HG03039 (cell line): ENCODE measurements around the gene EHD3.

ENCODE experiments used
- ATAC-seq: cut with Tn5 transposase; IDR thresholded peaks from one replicate; pipeline ENCODE4 v1.9.1; 2021; ENCODE audit warnings: mild to moderate bottlenecking, moderate library complexity; ENCODE audit not compliant: unreplicated experiment

Gene EHD3

DNA sequence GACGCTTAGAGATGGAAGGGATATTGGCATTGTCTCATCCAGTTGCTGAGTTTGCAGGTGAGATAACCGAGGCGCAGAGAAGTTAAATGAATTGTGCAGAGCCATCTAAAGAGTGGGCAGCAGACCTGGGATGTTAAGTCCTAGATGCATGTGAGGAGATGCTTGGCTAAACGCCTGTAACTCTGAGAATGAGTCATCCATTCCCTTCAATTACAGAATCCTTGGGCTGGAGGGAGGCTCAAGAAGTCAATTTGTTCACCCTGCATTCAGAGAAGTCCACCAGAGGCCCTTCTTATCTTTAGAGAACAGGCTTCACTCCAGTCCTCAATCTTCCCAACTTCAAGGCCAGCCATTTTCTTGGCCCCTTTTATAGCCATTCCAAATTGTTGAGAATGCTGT is 1.6 kb downstream of the EHD3 start:
- ATAC-seq: no peak

DNA sequence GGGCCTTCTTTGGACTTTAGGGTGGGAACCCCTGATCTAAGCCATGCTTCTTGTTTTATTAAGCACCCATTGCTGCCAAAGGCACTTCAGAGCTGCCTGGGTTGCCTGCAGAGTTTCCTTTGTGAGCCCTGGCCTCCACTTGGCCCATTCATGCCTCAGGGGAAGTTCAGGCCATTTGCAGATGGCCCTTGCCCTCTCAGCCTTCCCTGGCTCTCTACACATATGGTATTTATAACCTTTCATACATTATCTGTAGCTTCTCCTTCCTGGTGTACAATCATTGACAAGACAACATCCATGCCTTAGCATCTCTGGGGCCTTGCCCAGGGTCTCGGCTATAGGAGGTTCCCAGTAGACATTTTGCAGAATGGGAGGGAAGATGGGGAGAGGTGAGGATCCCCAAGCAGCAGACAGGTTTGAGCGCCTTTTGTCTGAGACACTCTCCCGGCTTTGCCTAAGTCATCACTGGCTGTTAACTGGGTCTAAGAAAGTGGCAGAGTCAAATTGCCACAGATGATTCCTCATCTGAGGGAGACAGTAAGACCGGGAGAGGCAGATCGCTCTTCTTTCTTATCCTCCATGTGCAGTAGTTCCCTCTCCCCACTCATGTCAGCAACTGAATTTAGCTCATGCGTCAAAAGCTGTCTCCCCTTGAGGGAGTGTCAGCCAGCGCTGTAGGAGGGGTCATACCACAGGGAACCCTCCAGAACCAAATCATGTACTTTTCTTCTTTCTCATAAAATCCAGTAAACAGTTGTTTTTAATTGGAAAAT is 2.7 kb downstream of the EHD3 start:
- ATAC-seq: no peak

DNA sequence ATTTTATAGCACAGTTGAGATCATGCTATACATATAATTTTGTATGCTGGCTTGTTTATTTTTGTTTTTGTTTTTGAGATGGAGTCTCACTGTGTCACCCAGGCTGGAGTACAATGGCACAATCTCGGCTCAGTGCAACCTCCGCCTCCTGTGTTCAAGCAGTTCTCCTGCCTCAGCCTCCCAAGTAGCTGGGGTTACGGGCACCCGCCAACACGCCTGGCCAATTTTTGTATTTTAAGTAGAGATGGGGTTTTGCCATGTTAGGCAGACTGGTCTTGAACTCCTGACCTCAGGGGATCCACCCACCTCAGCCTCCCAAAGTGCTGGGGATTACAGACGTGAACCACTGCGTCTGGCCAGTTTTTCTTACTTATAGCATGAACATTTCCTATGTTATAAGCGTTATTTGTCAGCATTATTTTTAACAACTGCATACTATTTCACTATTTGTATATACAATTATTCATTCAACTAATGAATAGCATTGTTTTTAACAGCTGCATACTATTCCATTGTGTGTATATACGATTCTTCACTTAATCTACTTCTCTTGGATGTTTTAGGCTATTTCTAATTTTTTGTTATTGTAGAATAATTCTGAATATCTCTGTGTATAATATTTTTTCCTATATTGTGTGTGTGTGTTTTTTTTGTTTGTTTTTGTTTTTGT is 3.5 kb downstream of the EHD3 start:
- ATAC-seq: no peak

DNA sequence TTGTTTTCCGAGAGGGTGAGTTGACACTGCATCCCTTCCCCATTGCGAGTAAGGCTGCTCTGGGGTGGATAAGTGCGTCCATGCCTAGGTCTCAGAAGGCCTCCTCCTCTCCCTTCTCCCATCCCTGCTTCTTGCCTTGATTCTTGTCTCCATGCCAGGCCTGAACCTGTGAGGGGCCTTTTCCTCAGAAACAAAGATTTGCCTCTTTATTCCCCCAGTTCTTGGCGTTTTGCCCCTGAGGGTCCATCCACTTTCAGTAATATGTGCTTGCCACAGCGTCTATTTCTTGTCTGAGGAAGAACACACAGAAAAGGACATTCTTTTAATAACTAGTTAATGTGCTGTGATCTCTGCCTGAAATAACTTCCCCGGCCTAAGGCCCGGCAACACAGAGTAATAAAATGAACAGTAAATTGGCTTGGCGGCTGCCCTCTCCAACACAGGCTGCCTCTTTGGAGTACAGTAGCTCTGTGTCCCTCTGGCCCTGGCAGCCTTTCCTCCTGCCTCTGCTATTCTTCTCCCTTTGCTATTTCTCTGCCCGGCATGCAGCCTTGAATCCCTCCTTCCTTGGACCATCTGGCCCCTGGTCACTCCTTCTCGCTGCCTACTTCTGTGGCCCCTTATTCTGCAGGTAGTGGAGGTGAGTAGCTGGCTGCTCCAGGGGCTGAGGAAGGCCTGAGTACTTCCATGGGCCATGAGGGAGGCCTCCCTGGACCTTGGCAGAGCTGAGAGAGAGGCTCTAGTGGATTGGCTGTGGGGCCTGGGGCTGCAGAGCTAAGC is 4.4 kb downstream of the EHD3 start:
- ATAC-seq: no peak

DNA sequence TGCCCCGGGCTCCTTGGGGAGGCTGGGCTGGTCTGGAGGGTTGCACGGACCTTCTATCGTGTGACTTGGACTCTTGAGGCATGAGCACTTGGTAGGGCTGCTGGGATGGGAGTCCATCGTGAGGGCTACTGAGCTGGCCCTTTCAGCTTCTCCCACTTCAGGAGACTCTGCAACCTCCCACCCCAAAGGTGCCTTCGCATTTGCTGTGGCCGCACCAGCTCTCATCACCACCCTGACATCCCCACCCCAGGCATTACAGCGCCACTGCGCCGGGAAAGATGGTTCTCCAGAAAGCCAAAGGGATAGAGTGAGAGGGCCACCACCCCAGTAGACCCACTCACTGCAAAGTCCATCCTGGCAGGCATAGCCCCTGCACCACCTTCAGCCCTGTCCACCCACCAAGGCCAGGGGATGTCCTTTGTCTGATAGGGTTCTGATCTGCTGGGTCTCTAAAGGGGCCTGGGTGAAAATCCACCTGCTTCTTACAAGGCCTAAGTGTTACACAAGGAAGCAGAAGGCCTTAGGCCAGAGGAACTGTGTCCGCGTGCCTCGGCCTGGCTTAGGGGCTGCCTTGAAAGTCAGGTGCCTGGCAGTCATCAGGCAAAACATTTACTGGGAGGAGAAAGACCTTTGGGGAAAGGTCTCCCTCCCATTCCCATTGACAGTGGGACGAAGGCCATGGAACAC is 5.1 kb downstream of the EHD3 start:
- no peak for ATAC-seq

DNA sequence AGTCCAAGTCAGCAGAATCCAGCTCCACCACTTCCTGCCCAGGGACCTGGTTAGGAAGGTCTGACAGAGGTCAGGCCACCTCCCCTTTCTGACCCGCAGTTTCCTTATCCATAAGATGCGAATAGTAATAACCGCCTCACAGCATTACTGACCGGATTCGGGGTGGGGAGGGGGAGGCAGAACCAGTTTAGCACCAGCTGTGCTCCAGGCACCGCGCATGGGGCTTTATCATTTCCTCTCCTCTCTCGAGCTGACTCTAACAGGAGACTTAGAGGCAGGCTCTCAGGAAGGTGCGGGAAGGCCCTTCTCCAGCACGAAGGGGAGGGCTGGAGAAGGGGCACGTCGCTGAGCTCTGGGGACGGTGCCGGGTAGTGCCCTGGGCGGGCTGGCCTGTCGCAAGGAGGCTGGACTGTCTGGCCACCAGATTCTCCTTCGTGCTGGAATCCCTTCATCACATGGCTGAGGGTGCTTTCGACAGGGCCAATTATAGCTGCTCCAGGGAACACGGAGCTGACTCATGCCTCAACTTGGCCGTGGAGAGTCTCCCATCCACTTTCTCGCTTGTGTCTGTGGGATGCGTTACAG is 5.7 kb downstream of the EHD3 start:
- ATAC-seq: no peak

DNA sequence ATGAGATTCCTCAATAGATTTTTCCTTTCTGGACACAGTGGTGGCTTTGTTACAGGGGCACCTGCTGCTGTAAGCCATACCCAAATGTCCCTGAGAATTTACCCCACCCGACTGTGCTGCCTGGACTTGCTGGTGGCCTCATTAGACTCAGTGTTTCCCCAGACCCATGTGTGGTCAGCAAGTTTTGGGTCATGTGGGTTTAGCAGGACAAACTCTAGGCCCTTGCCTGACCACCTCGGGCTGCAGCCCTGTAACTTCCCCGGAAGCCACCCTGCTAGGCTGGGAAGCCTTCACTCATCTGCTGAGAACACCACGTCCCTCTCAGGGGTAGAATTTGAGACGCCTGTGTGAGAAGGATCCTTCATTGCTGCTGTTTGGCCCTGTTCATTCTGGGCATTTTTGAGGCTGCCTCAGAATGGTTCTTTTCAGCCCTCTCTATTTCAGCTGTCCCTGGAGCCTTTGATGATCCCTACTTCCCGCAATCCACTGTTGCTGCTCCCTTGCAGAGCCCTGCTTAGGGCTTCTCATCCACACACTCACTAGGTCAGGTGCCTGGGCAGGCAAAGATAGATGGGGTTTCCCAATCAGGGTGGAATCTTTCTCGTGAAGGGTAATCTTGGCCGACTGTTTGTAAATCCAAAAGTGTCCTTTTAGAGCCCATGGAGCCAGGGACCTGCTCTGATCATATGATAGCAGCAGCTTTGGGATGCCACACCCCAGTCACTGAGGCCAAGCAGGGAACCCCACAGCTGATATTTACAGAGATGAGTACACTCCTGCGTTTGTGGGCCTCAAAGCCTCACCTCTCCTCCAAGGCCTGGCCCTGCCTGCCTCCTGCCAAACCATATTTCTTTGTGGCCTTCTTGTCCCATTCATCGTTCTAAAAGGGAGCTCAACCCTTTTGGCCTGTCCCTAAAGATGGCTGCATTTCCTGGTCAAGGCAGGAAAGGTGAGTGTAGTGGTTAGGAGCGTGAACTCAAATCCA is 6.7 kb downstream of the EHD3 start:
- ATAC-seq: no peak

DNA sequence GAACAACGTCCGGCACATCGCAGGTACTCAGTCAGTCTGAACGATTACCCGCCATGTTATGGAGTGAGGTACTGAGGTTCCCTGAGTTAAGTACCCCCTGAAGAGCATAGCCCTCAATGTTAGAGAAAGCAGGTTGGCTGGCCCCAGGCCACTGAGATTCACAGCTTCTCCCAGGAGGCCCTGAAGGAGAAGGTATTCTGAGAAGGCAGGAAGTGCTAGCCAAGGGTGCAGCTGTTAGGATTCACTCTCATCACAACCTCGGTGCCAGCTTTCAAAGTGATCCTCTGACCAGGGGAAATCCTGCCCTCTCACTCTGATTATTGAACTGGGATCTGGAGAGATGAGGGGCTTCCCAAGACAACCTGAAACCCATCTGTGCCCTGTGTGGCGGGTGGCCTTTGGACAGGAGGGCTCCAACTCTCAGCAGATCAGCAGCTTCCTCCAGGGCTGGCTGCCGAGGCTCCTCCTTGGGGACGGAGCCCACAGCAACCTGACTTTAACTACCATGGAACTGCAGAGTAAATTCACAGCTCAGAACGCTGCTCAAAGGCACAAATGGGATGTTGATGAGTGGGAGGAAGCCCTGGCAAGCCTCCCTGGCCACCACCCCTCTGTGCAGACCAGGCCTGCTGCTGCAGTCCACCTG is 7.8 kb downstream of the EHD3 start:
- no peak for ATAC-seq

DNA sequence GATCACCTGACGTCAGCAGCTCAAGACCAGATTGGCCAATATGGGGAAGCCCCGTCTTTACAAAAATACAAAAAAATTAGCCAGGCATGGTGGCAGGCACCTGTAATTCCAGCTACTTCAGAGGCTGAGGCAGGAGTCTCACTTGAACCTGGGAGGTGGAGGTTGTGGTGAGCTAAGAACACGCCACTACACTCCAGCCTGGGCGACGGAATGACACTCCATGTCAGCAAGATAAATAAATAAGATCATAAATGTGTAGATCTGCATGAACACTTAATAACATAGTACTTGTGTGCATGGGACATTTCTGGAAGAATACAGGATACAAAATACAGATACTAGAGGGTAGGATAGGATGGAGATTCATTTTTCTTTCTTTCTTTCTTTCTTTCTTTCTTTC is 9.1 kb downstream of the EHD3 start:
- no peak for ATAC-seq

DNA sequence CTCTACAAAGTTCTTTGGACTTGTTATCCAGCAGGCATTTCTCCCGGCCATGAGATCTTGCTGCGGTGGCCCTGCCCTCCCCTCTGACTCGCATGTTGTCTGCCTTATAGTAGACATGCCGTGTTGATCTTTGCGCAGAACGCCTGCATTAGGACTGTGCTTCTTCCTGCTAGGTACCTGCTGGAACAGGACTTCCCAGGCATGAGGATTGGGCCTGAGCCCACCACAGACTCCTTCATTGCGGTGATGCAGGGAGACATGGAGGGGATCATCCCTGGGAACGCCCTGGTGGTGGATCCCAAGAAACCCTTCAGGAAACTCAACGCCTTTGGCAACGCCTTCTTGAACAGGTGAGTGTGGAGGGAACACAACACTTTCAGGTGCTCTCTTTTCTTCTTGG is 10.1 kb downstream of the EHD3 start:
- ATAC-seq: no peak

DNA sequence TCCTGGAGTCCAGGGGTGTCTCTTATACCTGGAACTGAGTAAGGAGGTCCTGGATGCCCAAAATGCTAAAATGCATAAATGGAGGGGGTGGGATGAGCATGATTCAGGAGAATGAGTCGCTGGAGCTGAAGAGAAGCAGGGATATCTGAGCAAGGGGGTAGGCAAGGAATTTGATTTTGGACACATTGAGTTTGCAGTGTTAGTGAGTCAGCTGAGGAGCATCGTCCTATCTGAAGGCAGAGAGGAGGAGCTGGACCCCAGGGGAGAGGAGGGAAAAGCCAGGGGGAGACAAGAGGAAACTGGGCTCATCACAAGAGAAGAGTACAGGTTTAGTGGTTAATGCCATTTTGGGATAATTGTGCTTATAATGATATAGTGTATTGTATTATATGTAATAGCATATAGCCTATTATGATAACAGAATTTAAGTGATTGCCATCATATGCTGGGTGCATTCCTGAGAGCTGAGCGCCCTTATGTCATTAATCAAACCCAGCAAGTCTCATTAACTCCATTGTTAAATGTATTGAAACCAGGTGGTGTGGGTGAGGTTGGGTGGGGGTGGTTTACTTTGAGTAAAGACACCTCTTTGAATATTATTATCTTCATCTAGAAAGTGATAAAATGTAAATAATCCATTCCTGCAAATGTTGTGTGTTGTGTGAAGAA is 12.4 kb downstream of the EHD3 start:
- ATAC-seq: no peak

DNA sequence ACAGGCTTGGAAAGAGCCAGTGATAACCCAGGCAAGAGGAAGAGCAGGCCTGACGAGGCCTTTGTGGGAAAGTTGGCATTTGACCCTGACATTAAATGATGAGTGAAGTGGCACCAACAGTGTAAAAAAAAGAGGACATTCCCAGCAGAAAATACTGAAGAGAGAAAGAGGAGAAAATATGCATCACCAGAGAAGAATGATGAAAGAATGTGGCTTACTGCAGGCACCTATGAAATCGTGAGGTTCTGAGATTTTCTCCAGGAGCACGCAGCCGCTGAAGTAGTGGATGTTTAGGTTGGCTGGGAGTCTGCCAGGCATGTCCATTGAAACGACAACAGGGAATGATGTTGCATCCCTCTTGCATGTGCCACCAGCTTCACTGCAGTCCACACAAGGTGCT is 13.8 kb downstream of the EHD3 start:
- ATAC-seq: no peak

DNA sequence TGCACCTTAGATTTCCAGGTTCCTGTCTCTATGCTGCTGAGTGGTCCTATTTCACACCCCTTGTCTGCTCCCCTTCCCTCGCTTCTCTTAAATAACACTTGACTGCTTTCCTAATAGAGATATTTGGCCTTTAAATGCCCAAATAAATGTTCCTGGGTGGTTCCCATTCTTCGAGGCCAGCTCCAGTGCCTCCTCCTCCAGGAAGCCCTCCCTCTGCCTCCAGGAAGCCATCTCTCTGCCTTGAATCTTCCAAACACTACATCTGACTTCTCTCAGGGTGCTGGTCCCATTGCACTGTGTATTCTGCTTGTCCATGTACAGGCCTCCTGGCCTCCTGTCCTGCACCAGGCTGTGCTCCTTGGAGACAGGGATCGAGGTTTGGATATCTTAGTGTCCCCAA is 14.2 kb downstream of the EHD3 start:
- no peak for ATAC-seq

DNA sequence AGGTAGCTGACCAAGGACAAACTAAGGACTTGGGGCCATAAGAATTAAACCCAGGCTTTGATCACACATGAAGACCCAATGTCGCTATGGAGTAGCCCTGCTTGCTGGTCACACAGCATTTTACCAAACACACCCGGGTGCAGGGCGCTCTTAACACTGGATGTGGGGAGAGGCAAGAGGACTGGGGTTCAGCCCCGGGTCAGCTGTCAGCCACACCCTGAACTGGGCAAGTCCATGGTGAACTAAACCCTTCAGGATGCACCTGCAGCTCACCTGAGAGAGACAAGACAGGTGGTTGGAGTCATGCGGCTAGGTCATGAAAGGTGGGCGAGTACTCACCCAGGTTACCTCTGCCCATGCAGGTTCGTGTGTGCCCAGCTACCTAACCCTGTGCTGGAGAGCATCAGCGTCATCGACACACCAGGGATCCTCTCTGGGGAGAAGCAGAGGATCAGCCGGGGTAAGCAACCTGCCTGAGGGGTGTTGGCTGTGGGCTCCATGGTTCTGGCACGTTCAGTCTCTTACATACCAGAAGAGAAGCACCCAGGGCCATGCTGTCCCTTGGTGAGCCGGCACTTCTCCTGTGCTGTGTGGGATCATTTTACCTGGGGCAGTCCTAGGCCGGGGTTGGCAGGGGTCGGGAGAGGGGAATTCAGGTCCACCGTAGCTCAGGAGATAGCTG is 15.2 kb downstream of the EHD3 start:
- no peak for ATAC-seq

DNA sequence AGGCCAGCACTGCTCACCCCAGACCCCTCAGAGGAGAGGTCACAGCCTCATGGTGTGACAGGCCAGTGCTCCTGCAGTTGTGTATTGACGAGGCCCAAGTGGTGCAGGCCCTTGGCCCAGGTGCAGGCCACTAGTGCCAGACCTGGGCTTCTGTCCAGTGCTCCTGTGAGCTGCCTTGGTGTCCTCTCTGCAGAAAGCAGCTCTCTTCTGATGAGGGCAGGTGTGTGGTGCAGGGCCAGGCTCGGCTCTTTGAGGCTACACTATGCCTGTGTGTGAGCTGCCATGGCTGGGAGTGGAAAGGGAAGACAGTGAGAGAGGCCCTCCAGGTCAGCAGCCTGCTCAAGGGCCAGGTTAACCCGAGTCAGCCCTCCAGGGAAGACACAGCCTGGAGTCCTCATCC is 17.1 kb downstream of the EHD3 start:
- no peak for ATAC-seq

DNA sequence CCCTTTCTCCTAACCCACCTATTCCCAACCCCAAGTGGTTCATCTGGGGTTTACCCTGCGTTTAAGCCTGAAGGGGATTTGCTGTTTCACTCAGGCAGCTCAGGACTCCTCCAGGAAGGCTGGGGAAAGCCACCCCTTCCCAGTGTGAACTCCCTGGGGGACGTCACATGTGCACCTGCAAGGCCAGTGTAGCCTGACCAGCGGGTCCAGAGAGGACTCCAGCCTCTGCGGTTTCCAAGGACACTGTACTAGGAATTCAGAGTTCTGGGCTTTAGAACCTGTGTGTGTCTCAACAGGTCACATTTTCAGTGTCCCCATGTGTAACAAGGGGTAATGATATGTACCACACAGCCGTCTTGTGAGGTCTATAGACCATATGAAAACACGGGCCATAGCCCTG is 17.9 kb downstream of the EHD3 start:
- ATAC-seq: no peak

DNA sequence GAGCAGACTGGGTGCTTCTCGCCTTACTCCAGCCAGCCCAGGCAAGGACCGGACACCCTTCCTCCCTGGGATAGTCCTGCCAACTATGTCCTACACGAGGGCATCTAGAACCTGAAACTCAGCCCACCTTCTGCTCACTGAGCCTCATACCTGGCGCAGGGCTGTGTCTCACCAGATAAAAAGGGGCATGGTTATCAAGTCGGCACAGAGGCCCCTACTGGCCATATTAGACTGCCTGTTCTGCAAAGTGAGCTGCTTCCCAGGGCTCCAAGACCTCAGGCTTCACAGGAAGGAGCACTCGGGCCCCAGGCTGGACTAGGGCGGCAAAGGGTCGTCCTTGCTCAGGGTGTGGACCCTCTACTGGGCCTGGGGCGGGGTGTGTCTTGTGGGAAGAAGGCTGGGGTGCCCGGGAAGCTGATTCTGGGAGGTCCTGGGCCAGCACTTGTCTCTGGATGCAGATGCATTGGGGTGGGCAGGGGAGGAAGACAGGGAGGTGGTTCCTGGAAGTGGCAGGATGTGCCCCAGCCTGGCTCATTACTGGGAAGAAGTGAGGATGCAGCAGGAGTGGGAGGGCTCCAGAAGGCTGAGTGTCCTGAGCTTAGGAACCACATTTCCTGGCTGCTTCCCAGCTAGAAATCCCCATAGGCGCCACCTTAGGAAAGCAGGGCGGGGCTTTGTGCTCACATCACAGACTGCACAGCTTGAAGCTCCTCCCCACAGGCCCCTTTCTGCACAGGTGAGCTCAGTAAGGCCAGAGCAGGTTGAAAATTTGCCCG is 19.6 kb downstream of the EHD3 start:
- no peak for ATAC-seq
